ENCODE data around the gene PIGL. TPM values are rescaled to one million over a fixed set of nuclear protein-coding genes. Genes with fewer than 3 reads are reported as not detected.
A peak's percentile ranks its signal among the peaks of the same experiment; 100 is the strongest.

The PIGL gene
- total RNA-seq, 1 donor from 2014 or later, result 31.1 TPM

DNA sequence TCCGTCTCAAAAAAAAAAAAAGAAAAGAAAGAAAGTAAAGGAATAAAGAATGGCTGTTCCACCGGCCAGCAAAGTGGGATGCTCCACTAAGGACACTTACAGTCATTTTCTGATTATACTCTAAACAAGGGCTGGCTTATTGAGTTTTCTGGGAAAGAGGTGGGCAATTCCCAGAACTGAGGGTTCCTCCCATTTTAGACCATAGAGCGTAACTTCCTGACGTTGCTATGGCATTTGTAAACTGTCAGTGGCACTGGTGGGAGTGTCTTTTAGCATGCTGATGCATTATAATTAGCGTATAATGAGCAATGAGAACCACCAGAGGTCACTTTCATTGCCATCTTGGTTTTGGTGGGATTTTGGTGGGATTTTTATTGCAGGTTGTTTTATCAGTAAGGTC lies 58.0 kb downstream of the PIGL start:
- no peaks in the 10 kb centered on the region for H3K36me3 ChIP-seq (ENCODE audit: control insufficient read depth, insufficient read depth, low read length)
- no peak for DNase-seq (ENCODE audit: low read depth)
- TF ChIP-seq, protein P1, sequence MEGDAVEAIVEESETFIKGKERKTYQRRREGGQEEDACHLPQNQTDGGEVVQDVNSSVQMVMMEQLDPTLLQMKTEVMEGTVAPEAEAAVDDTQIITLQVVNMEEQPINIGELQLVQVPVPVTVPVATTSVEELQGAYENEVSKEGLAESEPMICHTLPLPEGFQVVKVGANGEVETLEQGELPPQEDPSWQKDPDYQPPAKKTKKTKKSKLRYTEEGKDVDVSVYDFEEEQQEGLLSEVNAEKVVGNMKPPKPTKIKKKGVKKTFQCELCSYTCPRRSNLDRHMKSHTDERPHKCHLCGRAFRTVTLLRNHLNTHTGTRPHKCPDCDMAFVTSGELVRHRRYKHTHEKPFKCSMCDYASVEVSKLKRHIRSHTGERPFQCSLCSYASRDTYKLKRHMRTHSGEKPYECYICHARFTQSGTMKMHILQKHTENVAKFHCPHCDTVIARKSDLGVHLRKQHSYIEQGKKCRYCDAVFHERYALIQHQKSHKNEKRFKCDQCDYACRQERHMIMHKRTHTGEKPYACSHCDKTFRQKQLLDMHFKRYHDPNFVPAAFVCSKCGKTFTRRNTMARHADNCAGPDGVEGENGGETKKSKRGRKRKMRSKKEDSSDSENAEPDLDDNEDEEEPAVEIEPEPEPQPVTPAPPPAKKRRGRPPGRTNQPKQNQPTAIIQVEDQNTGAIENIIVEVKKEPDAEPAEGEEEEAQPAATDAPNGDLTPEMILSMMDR (IDR thresholded peaks at IDR 0.05; ENCODE audit: insufficient read depth, low read length, severe bottlenecking), result no peak
- no peaks in the 10 kb centered on the region for H3K27me3 ChIP-seq (ENCODE audit: control insufficient read depth, insufficient read depth, low read length)
- FAIRE-seq, result no peak
- H3K4me3 ChIP-seq (ENCODE audit: low read depth, low read length), result no peak overlapping the region

DNA sequence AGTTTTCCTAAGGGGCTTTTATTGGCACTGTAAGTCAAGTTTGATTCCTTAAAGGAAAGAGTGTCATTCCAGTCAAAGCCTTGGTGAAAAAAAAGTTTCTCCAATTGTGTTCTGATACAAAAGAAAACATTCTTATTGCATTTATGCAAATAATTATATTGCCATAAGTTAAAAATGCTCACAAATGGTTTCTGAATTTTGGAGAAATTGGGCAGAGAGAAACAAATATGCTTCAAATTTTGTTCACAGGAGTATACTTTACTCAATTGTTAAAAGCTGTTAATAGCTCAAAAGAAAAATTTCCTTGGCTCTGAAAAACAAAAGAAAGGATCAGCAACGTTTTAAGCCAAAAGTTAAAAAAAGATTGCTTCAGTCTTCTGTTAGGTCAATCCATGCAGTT lies 60.2 kb downstream of the PIGL start:
- DNase-seq (ENCODE audit: low read depth) (no peak), FAIRE-seq (no peak)
- TF ChIP-seq, protein P1 (IDR thresholded peaks at IDR 0.05; ENCODE audit: insufficient read depth, low read length, severe bottlenecking), result no peak
- no peak overlapping the region for H3K4me3 ChIP-seq (ENCODE audit: low read depth, low read length)
- H3K36me3 ChIP-seq (ENCODE audit: control insufficient read depth, insufficient read depth, low read length), result no peaks in the 10 kb centered on the region
- H3K27me3 ChIP-seq (ENCODE audit: control insufficient read depth, insufficient read depth, low read length), result no peaks in the 10 kb centered on the region

DNA sequence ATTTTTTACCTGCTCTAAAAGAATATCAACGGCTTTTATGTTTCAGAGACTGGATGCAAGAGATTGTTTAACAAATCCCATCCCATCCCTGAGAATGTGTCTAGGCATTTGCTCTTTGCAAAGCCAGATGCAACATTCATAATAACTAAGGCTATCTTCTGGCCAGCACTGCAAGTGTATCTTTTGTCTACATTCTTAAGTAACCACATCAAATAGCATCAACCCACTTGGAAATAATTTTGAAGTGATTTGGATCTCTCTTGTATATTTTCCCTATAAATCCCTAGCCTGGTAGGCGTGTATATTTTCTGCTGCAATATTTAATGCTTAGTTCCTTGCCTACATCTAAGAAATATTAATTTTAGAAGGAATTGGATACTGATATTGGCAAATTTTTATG lies 64.3 kb downstream of the PIGL start:
- DNase-seq (ENCODE audit: low read depth), result no peak
- FAIRE-seq, result no peak
- Histone ChIP-seq H3K4me3 (ENCODE audit: low read depth, low read length) (no peak overlapping the region), H3K36me3 (ENCODE audit: control insufficient read depth, insufficient read depth, low read length) (no peaks in the 10 kb centered on the region), H3K27me3 (ENCODE audit: control insufficient read depth, insufficient read depth, low read length) (no peaks in the 10 kb centered on the region)
- TF ChIP-seq, protein P1 (IDR thresholded peaks at IDR 0.05; ENCODE audit: insufficient read depth, low read length, severe bottlenecking), result no peak

DNA sequence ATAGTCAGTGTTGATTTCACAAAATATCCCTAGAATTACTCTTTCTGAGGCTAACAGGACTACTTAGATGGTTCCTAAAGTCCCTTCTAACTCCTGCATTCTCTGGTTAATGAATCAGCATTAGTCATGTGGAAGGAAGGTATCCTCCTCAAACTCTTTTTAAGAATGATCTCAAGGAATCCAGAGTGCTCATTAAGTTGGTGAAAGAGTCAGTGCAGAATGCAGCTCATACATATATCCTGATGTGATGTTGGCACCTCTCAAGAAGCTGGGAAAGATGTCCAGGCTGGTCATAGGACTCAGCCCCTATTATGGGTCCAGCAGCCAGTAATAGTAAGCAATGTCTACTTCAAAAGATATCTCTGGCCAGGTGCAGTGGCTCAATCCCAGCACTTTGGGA lies 65.5 kb downstream of the PIGL start:
- DNase-seq (ENCODE audit: low read depth) (peak; percentile 89), FAIRE-seq (no peak)
- no peak overlapping the region for H3K4me3 ChIP-seq (ENCODE audit: low read depth, low read length)
- no peaks in the 10 kb centered on the region for H3K27me3 ChIP-seq (ENCODE audit: control insufficient read depth, insufficient read depth, low read length)
- H3K36me3 ChIP-seq (ENCODE audit: control insufficient read depth, insufficient read depth, low read length), result no peaks in the 10 kb centered on the region
- TF ChIP-seq, protein P1 (IDR thresholded peaks at IDR 0.05; ENCODE audit: insufficient read depth, low read length, severe bottlenecking), result no peak

DNA sequence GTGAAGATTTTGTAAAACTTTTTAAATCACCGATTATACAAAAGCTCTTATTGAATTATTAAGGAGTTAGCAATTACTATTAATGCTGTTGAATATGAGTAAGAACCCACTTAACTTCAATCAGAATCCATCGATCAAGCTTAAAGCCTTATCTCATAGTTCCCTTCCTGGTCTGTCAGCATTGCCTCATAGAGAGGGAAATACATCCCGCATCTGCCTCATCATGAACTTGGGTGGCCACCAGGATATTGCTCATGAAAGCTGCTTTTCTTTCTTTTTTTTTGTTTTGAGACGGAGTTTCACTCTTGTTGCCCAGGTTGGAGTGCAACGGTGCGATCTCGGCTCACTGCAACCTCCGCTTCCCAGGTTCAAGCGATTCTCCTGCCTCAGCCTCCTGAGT lies 66.7 kb downstream of the PIGL start:
- Histone ChIP-seq H3K27me3 (ENCODE audit: control insufficient read depth, insufficient read depth, low read length) (no peaks in the 10 kb centered on the region), H3K36me3 (ENCODE audit: control insufficient read depth, insufficient read depth, low read length) (no peaks in the 10 kb centered on the region), H3K4me3 (ENCODE audit: low read depth, low read length) (no peak overlapping the region)
- FAIRE-seq (no peak), DNase-seq (ENCODE audit: low read depth) (peak; percentile 59)
- TF ChIP-seq, protein P1 (IDR thresholded peaks at IDR 0.05; ENCODE audit: insufficient read depth, low read length, severe bottlenecking), result no peak

DNA sequence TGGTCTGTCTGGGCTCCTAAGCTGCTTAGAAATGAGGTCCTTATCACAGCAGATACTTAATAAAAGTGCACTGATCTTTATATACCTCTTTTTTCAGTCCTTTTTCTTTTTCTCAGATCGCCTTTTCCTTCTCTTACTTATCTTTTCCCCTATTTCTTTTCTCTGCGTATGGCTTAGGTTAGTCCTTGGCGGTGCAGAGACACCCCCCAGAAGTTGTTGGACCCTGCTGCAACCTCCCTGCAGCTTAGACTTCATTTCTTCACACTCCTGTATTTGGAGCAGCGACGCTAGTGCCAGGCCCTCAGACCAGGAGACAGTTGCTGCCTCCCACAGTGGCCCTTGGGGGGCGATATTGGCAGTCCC lies 68.6 kb downstream of the PIGL start:
- TF ChIP-seq, protein P1 (IDR thresholded peaks at IDR 0.05; ENCODE audit: insufficient read depth, low read length, severe bottlenecking), result peak; percentile 56
- DNase-seq (ENCODE audit: low read depth), result no peak
- no peak for FAIRE-seq
- no peaks in the 10 kb centered on the region for H3K36me3 ChIP-seq (ENCODE audit: control insufficient read depth, insufficient read depth, low read length)
- H3K4me3 ChIP-seq (ENCODE audit: low read depth, low read length), result no peak overlapping the region
- no peaks in the 10 kb centered on the region for H3K27me3 ChIP-seq (ENCODE audit: control insufficient read depth, insufficient read depth, low read length)
